Neuronal stem cell (in vitro differentiated cells): ENCODE data around the gene CCDC192.
A peak's percentile ranks its signal among the peaks of the same experiment; 100 is the strongest.

ENCODE experiments used
- DNase-seq: peaks from one replicate; pipeline ENCODE4 v3.0.0-alpha.2; 2013; ENCODE audit warnings: low spot score
- H2AFZ ChIP-seq: one replicate; pipeline ENCODE4 v1.6.1; 2013; ENCODE audit warnings: mild to moderate bottlenecking, low read length, inconsistent platforms
- H2AK5ac ChIP-seq: 2 replicates; pipeline ENCODE4 v1.6.1; 2013; ENCODE audit warnings: low read depth, mild to moderate bottlenecking, inconsistent platforms, low read length, moderate library complexity, mixed read lengths
- H2BK120ac ChIP-seq: 2 replicates; pipeline ENCODE4 v1.6.1; 2013; ENCODE audit warnings: low read depth, mild to moderate bottlenecking, inconsistent platforms, low read length, moderate library complexity, mixed read lengths
- H2BK12ac ChIP-seq: one replicate; pipeline ENCODE4 v1.6.1; 2013; ENCODE audit warnings: low read length, inconsistent platforms
- H2BK15ac ChIP-seq: 2 replicates; pipeline ENCODE4 v1.6.1; 2013; ENCODE audit warnings: mild to moderate bottlenecking, low read length, inconsistent platforms, mixed read lengths
- H2BK5ac ChIP-seq: one replicate; pipeline ENCODE4 v1.6.1; 2013; ENCODE audit warnings: inconsistent platforms, mild to moderate bottlenecking, low read length, moderate library complexity
- H3K14ac ChIP-seq: one replicate; pipeline ENCODE4 v1.6.1; 2013; ENCODE audit warnings: low read length, inconsistent platforms
- H3K18ac ChIP-seq: 2 replicates; pipeline ENCODE4 v1.6.1; 2013; ENCODE audit warnings: low read length, inconsistent platforms
- H3K23ac ChIP-seq: 2 replicates; pipeline ENCODE4 v1.6.1; 2013; ENCODE audit warnings: low read depth, mild to moderate bottlenecking, mixed read lengths, low read length, inconsistent platforms; ENCODE audit not compliant: poor library complexity
- H3K27ac ChIP-seq: replicated peaks from 3 replicates; pipeline ENCODE4 v1.5.1; 2013; ENCODE audit warnings: low read length, inconsistent platforms
- H3K27me3 ChIP-seq, 3 experiments: 2 replicates each; pipeline ENCODE4 v1.6.1; 2013; ENCODE audit warnings: low read length in 3 of 3, mild to moderate bottlenecking in 2 of 3, inconsistent platforms in 1 of 3, low read depth in 1 of 3, mixed read lengths in 1 of 3, moderate library complexity in 1 of 3; ENCODE audit not compliant: control insufficient read depth in 3 of 3, insufficient read depth in 3 of 3
- H3K36me3 ChIP-seq, 2 donors: replicated peaks in 1 of 2; 2 replicates each; pipeline ENCODE4 v1.6.1; 2013; ENCODE audit warnings: low read length in 2 of 2; ENCODE audit not compliant: control insufficient read depth in 2 of 2, insufficient read depth in 2 of 2
- H3K4ac ChIP-seq: 2 replicates; pipeline ENCODE4 v1.6.1; 2013; ENCODE audit warnings: inconsistent platforms, mild to moderate bottlenecking, low read length, moderate library complexity
- H3K4me1 ChIP-seq, 2 donors: 1 replicate in 1 of 2; 2 replicates in 1 of 2; pipeline ENCODE4 v1.6.1; 2013; ENCODE audit warnings: low read length in 2 of 2, low read depth in 1 of 2; ENCODE audit not compliant: control insufficient read depth in 2 of 2, insufficient read depth in 1 of 2
- H3K4me2 ChIP-seq: one replicate; pipeline ENCODE4 v1.6.1; 2013; ENCODE audit warnings: mild to moderate bottlenecking, low read length, inconsistent platforms; ENCODE audit not compliant: insufficient read depth, poor library complexity, severe bottlenecking
- H3K4me3 ChIP-seq, 2 donors: 2 replicates each; pipeline ENCODE4 v1.5.1; 2013; ENCODE audit warnings: low read length in 2 of 2, mild to moderate bottlenecking in 2 of 2, inconsistent platforms in 1 of 2, moderate library complexity in 1 of 2
- H3K79me1 ChIP-seq: one replicate; pipeline ENCODE4 v1.6.1; 2013; ENCODE audit warnings: low read depth, mild to moderate bottlenecking, inconsistent platforms, low read length, moderate library complexity
- H3K9ac ChIP-seq: one replicate; pipeline ENCODE4 v1.6.1; 2013; ENCODE audit warnings: mild to moderate bottlenecking, low read depth, low read length, inconsistent platforms; ENCODE audit not compliant: poor library complexity
- H3K9me3 ChIP-seq, 2 donors: replicated peaks in 1 of 2; 2 replicates each; pipeline versions ENCODE3 to v1.6.1; 2013; ENCODE audit warnings: low read length in 2 of 2, mild to moderate bottlenecking in 2 of 2, inconsistent platforms in 1 of 2, low read depth in 1 of 2, mixed read lengths in 1 of 2, moderate library complexity in 1 of 2; ENCODE audit not compliant: control insufficient read depth in 2 of 2, insufficient read depth in 1 of 2
- H4K8ac ChIP-seq: one replicate; pipeline ENCODE4 v1.6.1; 2013; ENCODE audit warnings: low read depth, mild to moderate bottlenecking, inconsistent platforms, low read length, moderate library complexity
- H4K91ac ChIP-seq: one replicate; pipeline ENCODE4 v1.6.1; 2013; ENCODE audit warnings: low read length, low read depth, mild to moderate bottlenecking, inconsistent platforms; ENCODE audit not compliant: poor library complexity
- WGBS, 2 donors: extraction: QIAGEN DNeasy Blood & Tissue Kit; methylation state at CpG; one replicate each; pipeline ENCODE4 v1.1.7; 2013; ENCODE audit warnings: missing lambda C conversion rate in 2 of 2, mixed read lengths in 1 of 2; ENCODE audit not compliant: insufficient read length in 2 of 2, insufficient replicate concordance in 1 of 2; ENCODE audit errors: extremely low coverage in 2 of 2; 5-methylcytosine and 5-hydroxymethylcytosine counted together

CCDC192 gene

DNA sequence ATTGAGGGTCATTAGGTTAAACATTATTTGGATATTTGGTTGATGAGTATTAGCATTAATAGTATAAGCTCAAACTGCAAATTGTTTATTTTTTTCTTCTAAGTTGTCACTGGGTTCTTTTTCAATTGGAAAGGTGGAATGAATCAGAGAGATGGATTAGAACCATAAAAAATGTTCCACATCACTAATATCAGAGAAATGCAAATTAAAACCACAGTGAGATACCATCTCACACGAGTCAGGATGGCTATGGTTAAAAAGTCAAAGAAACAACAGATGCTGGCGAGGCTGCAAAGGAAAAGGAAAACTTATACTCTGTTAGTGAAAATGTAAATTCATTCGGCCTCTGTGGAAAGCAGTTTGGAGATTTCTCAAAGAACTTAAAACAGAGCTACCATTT is 122.8 kb downstream of the CCDC192 start:
- Histone ChIP-seq H3K23ac (no peak overlapping the region), H3K4me1 (peaks cover 2 to 3% of the 10 kb centered on the region in 2 donors), H3K27ac (no peak overlapping the region), H3K4me3 (no peak overlapping the region), H3K27me3 (no peaks in the 10 kb centered on the region), H3K18ac (no peak overlapping the region), H3K4ac (no peak overlapping the region), H2BK12ac (no peak overlapping the region), H2AFZ (no peak overlapping the region), H3K36me3 (no peaks in the 10 kb centered on the region), H4K8ac (no peak overlapping the region), H3K79me1 (no peaks in the 10 kb centered on the region), H3K9me3 (no peaks in the 10 kb centered on the region), H2BK5ac (no peak overlapping the region), H3K14ac (no peak overlapping the region), H3K9ac (no peak overlapping the region), H3K4me2 (no peak overlapping the region), H2AK5ac (no peak overlapping the region), H2BK15ac (no peak overlapping the region), H4K91ac (no peak overlapping the region), H2BK120ac (no peak overlapping the region)
- DNase-seq = no peak
- no CpG with 5 or more reads among the region's 3 CpGs for WGBS, 2 donors

DNA sequence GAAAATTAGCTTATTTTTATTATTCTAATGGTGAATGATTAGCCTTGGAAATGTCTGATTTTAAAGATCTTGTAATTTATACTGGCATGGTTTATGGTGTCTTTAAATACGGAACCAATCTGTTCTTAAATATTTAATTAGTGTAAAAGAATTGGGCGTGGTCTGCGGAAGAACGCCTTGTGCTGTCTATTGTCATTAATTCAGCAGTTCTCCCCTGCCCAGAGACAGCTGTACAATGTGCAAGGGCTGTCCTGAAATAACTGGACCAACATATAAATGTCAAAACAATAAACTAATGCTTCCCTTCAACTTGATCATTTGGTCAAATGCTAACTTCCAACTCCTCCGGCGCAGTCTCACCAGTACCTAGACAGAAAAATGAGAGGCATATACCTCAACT is 124.3 kb downstream of the CCDC192 start:
- H3K9me3 ChIP-seq = no peaks in the 10 kb centered on the region
- H2BK15ac ChIP-seq = no peak overlapping the region
- no peak overlapping the region for H3K4ac ChIP-seq
- no peak overlapping the region for H2BK12ac ChIP-seq
- no peaks in the 10 kb centered on the region for H3K27me3 ChIP-seq
- no peak overlapping the region for H3K4me2 ChIP-seq
- no peak overlapping the region for H3K4me3 ChIP-seq
- no peak overlapping the region for H4K8ac ChIP-seq
- peaks cover 2 to 3% of the 10 kb centered on the region in 2 donors for H3K4me1 ChIP-seq
- no peak overlapping the region for H3K9ac ChIP-seq
- WGBS, 2 donors = no CpG with 5 or more reads among the region's 6 CpGs
- no peak overlapping the region for H2BK120ac ChIP-seq
- no peak overlapping the region for H4K91ac ChIP-seq
- H2AFZ ChIP-seq = no peak overlapping the region
- H3K23ac ChIP-seq = no peak overlapping the region
- H2BK5ac ChIP-seq = no peak overlapping the region
- no peak for DNase-seq
- H3K18ac ChIP-seq = no peak overlapping the region
- no peaks in the 10 kb centered on the region for H3K79me1 ChIP-seq
- no peak overlapping the region for H3K14ac ChIP-seq
- no peak overlapping the region for H2AK5ac ChIP-seq
- H3K36me3 ChIP-seq = no peaks in the 10 kb centered on the region
- no peak overlapping the region for H3K27ac ChIP-seq

GRCh38 chr5:127830157-127830556 is 127.0 kb downstream of the CCDC192 start:
- H3K4ac ChIP-seq = no peak overlapping the region
- H3K18ac ChIP-seq = no peak overlapping the region
- H2BK15ac ChIP-seq = no peak overlapping the region
- H2BK120ac ChIP-seq = no peak overlapping the region
- no peak overlapping the region for H3K14ac ChIP-seq
- no peaks in the 10 kb centered on the region for H3K79me1 ChIP-seq
- H3K4me2 ChIP-seq = no peak overlapping the region
- H4K91ac ChIP-seq = no peak overlapping the region
- no peak overlapping the region for H3K4me3 ChIP-seq
- peaks cover 3 to 5% of the 10 kb centered on the region in 2 donors for H3K4me1 ChIP-seq
- H3K23ac ChIP-seq = no peak overlapping the region
- no peak for DNase-seq
- WGBS, 2 donors = no CpG with 5 or more reads among the region's 3 CpGs
- no peak overlapping the region for H3K9ac ChIP-seq
- no peak overlapping the region for H3K27ac ChIP-seq
- no peaks in the 10 kb centered on the region for H3K9me3 ChIP-seq
- no peaks in the 10 kb centered on the region for H3K27me3 ChIP-seq
- no peak overlapping the region for H2AK5ac ChIP-seq
- no peak overlapping the region for H2BK12ac ChIP-seq
- no peak overlapping the region for H2BK5ac ChIP-seq
- no peak overlapping the region for H4K8ac ChIP-seq
- peak overlapping the region; percentile 41 for H2AFZ ChIP-seq
- H3K36me3 ChIP-seq = no peaks in the 10 kb centered on the region

DNA sequence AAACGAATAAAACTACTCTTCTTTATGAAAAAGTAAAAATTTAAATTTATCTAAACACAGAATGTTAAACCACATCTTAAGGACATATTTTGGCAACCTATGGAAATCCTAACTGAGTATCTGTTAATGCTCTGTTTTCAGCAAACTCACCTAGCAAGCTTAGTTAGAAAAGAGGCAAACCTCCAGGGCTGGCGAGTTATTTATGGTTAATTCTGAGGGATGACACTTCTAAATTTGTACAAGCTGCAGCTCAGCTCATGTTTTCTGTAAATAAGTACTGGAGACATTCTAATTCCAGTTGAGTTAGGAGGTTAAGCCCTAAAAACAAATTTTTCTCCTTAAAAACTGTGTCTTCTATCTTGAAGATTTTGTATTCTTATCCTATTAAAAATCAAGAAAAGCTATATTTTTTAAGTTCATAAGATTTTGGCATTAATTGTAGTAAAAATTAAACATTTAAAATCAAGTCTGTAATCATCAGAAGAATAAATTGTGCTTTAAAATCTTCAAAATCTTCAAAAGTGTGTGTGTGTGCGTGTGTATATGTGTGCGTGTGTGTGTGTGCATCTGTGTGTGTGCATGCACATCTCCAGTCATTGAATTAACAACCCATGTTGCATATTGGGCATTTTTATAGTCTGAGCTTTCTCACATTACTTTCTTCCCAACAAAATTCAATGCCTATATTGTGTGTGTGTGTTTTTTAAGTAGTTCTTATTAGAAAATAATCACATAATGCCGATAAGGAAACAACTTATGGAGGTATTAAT is 127.8 kb downstream of the CCDC192 start:
- Histone ChIP-seq H3K4ac (no peak overlapping the region), H2BK5ac (no peak overlapping the region), H3K9ac (no peak overlapping the region), H3K27me3 (no peaks in the 10 kb centered on the region), H3K9me3 (peaks cover 0 to 5% of the 10 kb centered on the region in 2 donors), H2BK15ac (no peak overlapping the region), H2AFZ (no peak overlapping the region), H3K4me2 (no peak overlapping the region), H3K36me3 (no peaks in the 10 kb centered on the region), H3K23ac (no peak overlapping the region), H2BK120ac (no peak overlapping the region), H2AK5ac (no peak overlapping the region), H3K4me1 (peaks cover 3 to 5% of the 10 kb centered on the region in 2 donors), H3K18ac (no peak overlapping the region), H3K27ac (no peak overlapping the region), H4K8ac (no peak overlapping the region), H3K14ac (no peak overlapping the region), H2BK12ac (no peak overlapping the region), H3K79me1 (no peaks in the 10 kb centered on the region), H3K4me3 (no peak overlapping the region), H4K91ac (no peak overlapping the region)
- DNase-seq = no peak
- WGBS, 2 donors = no CpG with 5 or more reads among the region's 5 CpGs
